ENCODE results near the gene CAMTA1.

Gene CAMTA1

GRCh38 chr1:7538849-7539768 is 753.9 kb downstream of the CAMTA1 start:
- no peaks in the 10 kb centered on the region for H3K36me3 ChIP-seq (ENCODE audit: insufficient read depth, low read length)
- no peaks in the 10 kb centered on the region for H3K9me3 ChIP-seq (ENCODE audit: low read length)
- no peak overlapping the region for H3K4me3 ChIP-seq (ENCODE audit: low read depth in 1 of 2, low read length in 2 of 2)
- no peak overlapping the region for H3K9ac ChIP-seq (ENCODE audit: low read length)
- peaks cover 3% of the 10 kb centered on the region for H3K4me1 ChIP-seq (ENCODE audit: insufficient read depth, low read length)
- H3K27me3 ChIP-seq (ENCODE audit: control insufficient read depth in 1 of 2, insufficient read depth in 2 of 2, low read length in 2 of 2), result no peaks in the 10 kb centered on the region
- H3K27ac ChIP-seq (ENCODE audit: low read depth, low read length), result no peak overlapping the region

GRCh38 chr1:7539769-7540175 is 754.5 kb downstream of the CAMTA1 start:
- Histone ChIP-seq H3K9me3 (ENCODE audit: low read length) (no peaks in the 10 kb centered on the region), H3K36me3 (ENCODE audit: insufficient read depth, low read length) (no peaks in the 10 kb centered on the region), H3K9ac (ENCODE audit: low read length) (no peak overlapping the region), H3K27ac (ENCODE audit: low read depth, low read length) (no peak overlapping the region), H3K4me1 (ENCODE audit: insufficient read depth, low read length) (no peaks in the 10 kb centered on the region), H3K27me3 (ENCODE audit: control insufficient read depth in 1 of 2, insufficient read depth in 2 of 2, low read length in 2 of 2) (no peaks in the 10 kb centered on the region), H3K4me3 (ENCODE audit: low read depth in 1 of 2, low read length in 2 of 2) (no peak overlapping the region)

GRCh38 chr1:7540816-7541215 is 755.6 kb downstream of the CAMTA1 start:
- no peaks in the 10 kb centered on the region for H3K27me3 ChIP-seq (ENCODE audit: control insufficient read depth in 1 of 2, insufficient read depth in 2 of 2, low read length in 2 of 2)
- H3K4me1 ChIP-seq (ENCODE audit: insufficient read depth, low read length), result no peaks in the 10 kb centered on the region
- no peak overlapping the region for H3K9ac ChIP-seq (ENCODE audit: low read length)
- no peaks in the 10 kb centered on the region for H3K9me3 ChIP-seq (ENCODE audit: low read length)
- H3K4me3 ChIP-seq (ENCODE audit: low read depth in 1 of 2, low read length in 2 of 2), result no peak overlapping the region
- no peak overlapping the region for H3K27ac ChIP-seq (ENCODE audit: low read depth, low read length)
- no peaks in the 10 kb centered on the region for H3K36me3 ChIP-seq (ENCODE audit: insufficient read depth, low read length)

- Histone ChIP-seq H3K4me3 (ENCODE audit: low read depth in 1 of 2, low read length in 2 of 2) (no peak overlapping the region), H3K4me1 (ENCODE audit: insufficient read depth, low read length) (no peaks in the 10 kb centered on the region), H3K36me3 (ENCODE audit: insufficient read depth, low read length) (no peaks in the 10 kb centered on the region), H3K9ac (ENCODE audit: low read length) (no peak overlapping the region), H3K27me3 (ENCODE audit: control insufficient read depth in 1 of 2, insufficient read depth in 2 of 2, low read length in 2 of 2) (no peaks in the 10 kb centered on the region), H3K9me3 (ENCODE audit: low read length) (no peaks in the 10 kb centered on the region), H3K27ac (ENCODE audit: low read depth, low read length) (no peak overlapping the region)
Measured at GRCh38 chr1:7541629-7542028, 756.4 kb downstream of the CAMTA1 start.

DNA sequence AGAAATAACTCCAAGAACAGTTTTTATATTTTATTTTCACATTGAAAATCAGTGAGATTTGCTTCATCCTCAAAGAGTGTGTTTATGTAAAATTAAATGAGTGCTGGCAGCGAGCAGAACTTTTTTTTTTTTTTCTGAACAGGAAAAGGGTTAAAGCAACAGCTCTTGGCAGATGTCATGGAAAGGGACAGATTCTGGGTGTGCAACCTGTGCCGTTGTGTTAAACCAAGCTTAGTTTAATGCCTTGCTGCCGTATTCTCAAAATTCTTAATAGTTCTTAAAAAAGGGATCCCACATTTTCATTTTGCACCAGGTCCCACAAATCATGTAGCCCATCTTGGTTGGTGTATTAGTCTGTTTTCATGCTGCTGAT is 758.5 kb downstream of the CAMTA1 start:
- H3K27ac ChIP-seq (ENCODE audit: low read depth, low read length), result no peak overlapping the region
- H3K36me3 ChIP-seq (ENCODE audit: insufficient read depth, low read length), result no peaks in the 10 kb centered on the region
- no peaks in the 10 kb centered on the region for H3K9me3 ChIP-seq (ENCODE audit: low read length)
- H3K4me3 ChIP-seq (ENCODE audit: low read depth in 1 of 2, low read length in 2 of 2), result no peak overlapping the region
- no peaks in the 10 kb centered on the region for H3K4me1 ChIP-seq (ENCODE audit: insufficient read depth, low read length)
- H3K9ac ChIP-seq (ENCODE audit: low read length), result no peak overlapping the region
- no peaks in the 10 kb centered on the region for H3K27me3 ChIP-seq (ENCODE audit: control insufficient read depth in 1 of 2, insufficient read depth in 2 of 2, low read length in 2 of 2)

DNA sequence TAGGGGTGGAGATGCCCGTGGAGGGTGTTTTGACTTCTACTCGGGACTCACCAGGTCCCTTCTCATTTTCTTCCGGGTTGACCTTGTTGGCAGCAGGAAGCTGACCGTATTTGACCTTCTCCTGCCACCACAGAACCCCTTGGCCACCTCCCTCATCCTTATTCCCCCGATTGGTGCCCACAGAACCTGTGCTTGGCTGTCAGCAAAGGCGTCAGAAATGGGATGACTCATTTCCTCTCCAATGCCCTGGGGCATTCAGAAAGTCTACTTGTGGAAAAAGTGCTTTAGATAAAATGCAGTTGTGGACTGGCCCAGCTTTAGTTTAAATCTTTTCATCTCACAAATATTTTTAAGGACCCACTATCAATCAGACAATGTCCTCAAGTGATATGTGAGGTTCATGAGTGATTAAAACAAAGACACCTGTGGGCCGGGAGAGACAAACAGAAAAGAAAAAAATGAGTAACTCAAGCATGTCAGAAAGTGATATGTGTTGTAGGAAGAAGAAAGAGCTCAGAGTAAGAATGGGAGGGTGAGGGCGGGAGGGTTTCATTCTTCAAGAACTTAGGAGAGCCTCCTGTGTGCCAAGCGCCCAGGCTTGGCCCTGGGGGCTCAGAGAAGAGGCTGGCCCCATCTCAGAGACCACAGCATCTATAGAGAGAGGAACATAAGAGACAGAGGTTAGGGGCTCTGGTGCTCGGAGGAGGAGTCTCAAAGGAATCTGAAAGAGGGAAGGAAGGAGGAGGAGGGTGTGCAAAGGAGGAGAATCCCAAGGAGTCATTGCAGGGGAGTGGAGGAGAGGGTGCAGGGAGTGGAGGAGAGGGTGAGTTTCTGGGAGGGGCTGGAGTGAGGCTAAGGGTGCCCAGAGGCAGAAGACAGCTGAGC is 764.3 kb downstream of the CAMTA1 start:
- Histone ChIP-seq H3K4me3 (ENCODE audit: low read depth in 1 of 2, low read length in 2 of 2) (no peak overlapping the region), H3K27ac (ENCODE audit: low read depth, low read length) (no peak overlapping the region), H3K36me3 (ENCODE audit: insufficient read depth, low read length) (no peaks in the 10 kb centered on the region), H3K9ac (ENCODE audit: low read length) (no peak overlapping the region), H3K4me1 (ENCODE audit: insufficient read depth, low read length) (no peaks in the 10 kb centered on the region), H3K27me3 (ENCODE audit: control insufficient read depth in 1 of 2, insufficient read depth in 2 of 2, low read length in 2 of 2) (peaks cover 0 to 8% of the 10 kb centered on the region in 2 donors), H3K9me3 (ENCODE audit: low read length) (no peaks in the 10 kb centered on the region)

DNA sequence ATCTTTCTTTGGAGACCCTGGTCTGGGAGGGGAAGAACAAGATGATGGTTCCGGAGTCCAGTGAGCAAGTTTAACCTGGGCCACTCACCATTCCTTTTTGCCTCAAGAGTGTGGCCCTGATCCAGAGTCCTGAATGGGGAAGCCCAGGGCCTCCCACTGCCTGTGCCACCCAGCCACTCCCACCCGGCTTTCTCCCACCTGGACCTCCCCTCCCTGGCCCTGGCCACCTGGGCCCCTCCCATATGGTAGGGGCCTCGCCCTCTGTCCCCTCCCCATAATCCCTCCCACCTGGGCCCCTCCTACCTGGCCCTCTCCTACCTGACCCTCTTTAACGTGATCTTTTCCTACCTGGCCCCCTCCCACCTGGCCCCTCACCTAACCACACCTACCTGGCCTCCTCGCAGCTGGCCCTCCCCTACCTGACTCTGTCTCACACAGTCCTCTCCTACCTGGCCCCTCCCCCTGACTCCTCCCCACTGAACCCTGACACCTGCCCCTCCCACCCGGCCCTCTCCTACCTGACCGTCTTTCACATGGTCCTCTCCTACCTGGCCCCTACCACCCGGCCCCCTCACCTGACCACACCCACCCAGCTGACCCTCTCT is 765.1 kb downstream of the CAMTA1 start:
- Histone ChIP-seq H3K4me3 (ENCODE audit: low read depth in 1 of 2, low read length in 2 of 2) (no peak overlapping the region), H3K9ac (ENCODE audit: low read length) (no peak overlapping the region), H3K27ac (ENCODE audit: low read depth, low read length) (no peak overlapping the region), H3K9me3 (ENCODE audit: low read length) (no peaks in the 10 kb centered on the region), H3K27me3 (ENCODE audit: control insufficient read depth in 1 of 2, insufficient read depth in 2 of 2, low read length in 2 of 2) (peaks cover 0 to 8% of the 10 kb centered on the region in 2 donors), H3K4me1 (ENCODE audit: insufficient read depth, low read length) (no peaks in the 10 kb centered on the region), H3K36me3 (ENCODE audit: insufficient read depth, low read length) (no peaks in the 10 kb centered on the region)

- H3K27ac ChIP-seq (ENCODE audit: low read depth, low read length), result no peak overlapping the region
- peaks cover 0 to 8% of the 10 kb centered on the region in 2 donors for H3K27me3 ChIP-seq (ENCODE audit: control insufficient read depth in 1 of 2, insufficient read depth in 2 of 2, low read length in 2 of 2)
- no peaks in the 10 kb centered on the region for H3K36me3 ChIP-seq (ENCODE audit: insufficient read depth, low read length)
- H3K4me3 ChIP-seq (ENCODE audit: low read depth in 1 of 2, low read length in 2 of 2), result no peak overlapping the region
- no peaks in the 10 kb centered on the region for H3K4me1 ChIP-seq (ENCODE audit: insufficient read depth, low read length)
- H3K9ac ChIP-seq (ENCODE audit: low read length), result no peak overlapping the region
- H3K9me3 ChIP-seq (ENCODE audit: low read length), result no peaks in the 10 kb centered on the region
Measured at GRCh38 chr1:7550981-7551380, 765.7 kb downstream of the CAMTA1 start.

DNA sequence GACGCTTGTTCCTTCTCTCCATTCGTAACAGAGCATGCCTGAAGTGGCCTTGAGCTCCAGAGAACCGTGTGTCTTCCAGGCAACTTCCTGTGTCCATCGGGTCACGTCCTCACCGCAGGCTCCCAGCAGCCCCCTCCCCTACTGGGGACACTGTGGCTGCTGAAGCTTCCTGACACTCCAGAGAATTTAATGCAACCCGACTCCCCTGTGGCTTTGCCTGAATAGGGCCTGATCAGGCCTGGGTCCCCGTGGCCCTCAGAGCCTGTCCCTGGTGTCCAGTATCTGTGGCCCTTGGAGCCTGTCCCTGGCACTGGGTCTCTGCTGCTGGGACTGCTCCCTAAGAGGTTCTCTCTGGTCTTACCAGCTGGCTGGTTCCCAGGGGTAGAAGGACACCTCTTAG is 766.2 kb downstream of the CAMTA1 start:
- Histone ChIP-seq H3K27me3 (ENCODE audit: control insufficient read depth in 1 of 2, insufficient read depth in 2 of 2, low read length in 2 of 2) (peaks cover 0 to 8% of the 10 kb centered on the region in 2 donors), H3K27ac (ENCODE audit: low read depth, low read length) (no peak overlapping the region), H3K9me3 (ENCODE audit: low read length) (no peaks in the 10 kb centered on the region), H3K4me1 (ENCODE audit: insufficient read depth, low read length) (no peaks in the 10 kb centered on the region), H3K9ac (ENCODE audit: low read length) (no peak overlapping the region), H3K4me3 (ENCODE audit: low read depth in 1 of 2, low read length in 2 of 2) (no peak overlapping the region), H3K36me3 (ENCODE audit: insufficient read depth, low read length) (no peaks in the 10 kb centered on the region)

DNA sequence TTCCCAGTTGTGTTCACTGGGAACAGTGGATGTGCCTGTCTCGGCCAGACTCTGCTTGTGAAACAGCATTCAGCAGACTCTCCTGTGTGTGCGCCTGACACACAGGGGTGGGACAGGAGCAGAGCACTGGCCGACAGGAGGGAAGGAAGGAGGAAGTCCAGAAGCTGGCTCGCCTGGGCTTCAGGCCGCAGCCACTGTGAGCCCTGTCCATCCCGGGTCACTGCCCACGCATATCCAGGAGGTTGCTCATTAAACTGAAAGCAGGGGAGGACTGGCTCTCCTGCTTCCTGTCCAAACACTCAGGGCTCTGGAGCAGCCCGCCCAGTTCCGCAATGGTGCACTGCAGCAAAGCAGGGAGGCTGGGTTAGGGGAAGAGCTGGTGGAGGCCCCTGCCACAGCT is 767.1 kb downstream of the CAMTA1 start:
- no peaks in the 10 kb centered on the region for H3K9me3 ChIP-seq (ENCODE audit: low read length)
- H3K4me3 ChIP-seq (ENCODE audit: low read depth in 1 of 2, low read length in 2 of 2), result no peak overlapping the region
- no peak overlapping the region for H3K27ac ChIP-seq (ENCODE audit: low read depth, low read length)
- no peaks in the 10 kb centered on the region for H3K36me3 ChIP-seq (ENCODE audit: insufficient read depth, low read length)
- no peaks in the 10 kb centered on the region for H3K4me1 ChIP-seq (ENCODE audit: insufficient read depth, low read length)
- H3K27me3 ChIP-seq (ENCODE audit: control insufficient read depth in 1 of 2, insufficient read depth in 2 of 2, low read length in 2 of 2), result peaks cover 0 to 8% of the 10 kb centered on the region in 2 donors
- no peak overlapping the region for H3K9ac ChIP-seq (ENCODE audit: low read length)

GRCh38 chr1:7553042-7553690 is 767.9 kb downstream of the CAMTA1 start:
- H3K4me3 ChIP-seq (ENCODE audit: low read depth in 1 of 2, low read length in 2 of 2), result no peak overlapping the region
- H3K36me3 ChIP-seq (ENCODE audit: insufficient read depth, low read length), result no peaks in the 10 kb centered on the region
- peaks cover 0 to 8% of the 10 kb centered on the region in 2 donors for H3K27me3 ChIP-seq (ENCODE audit: control insufficient read depth in 1 of 2, insufficient read depth in 2 of 2, low read length in 2 of 2)
- H3K9ac ChIP-seq (ENCODE audit: low read length), result no peak overlapping the region
- no peaks in the 10 kb centered on the region for H3K4me1 ChIP-seq (ENCODE audit: insufficient read depth, low read length)
- no peak overlapping the region for H3K27ac ChIP-seq (ENCODE audit: low read depth, low read length)
- no peaks in the 10 kb centered on the region for H3K9me3 ChIP-seq (ENCODE audit: low read length)

All from muscle layer of colon (tissue), 2 donors.